ENCODE data around the gene ANKRD12.

Gene ANKRD12

DNA sequence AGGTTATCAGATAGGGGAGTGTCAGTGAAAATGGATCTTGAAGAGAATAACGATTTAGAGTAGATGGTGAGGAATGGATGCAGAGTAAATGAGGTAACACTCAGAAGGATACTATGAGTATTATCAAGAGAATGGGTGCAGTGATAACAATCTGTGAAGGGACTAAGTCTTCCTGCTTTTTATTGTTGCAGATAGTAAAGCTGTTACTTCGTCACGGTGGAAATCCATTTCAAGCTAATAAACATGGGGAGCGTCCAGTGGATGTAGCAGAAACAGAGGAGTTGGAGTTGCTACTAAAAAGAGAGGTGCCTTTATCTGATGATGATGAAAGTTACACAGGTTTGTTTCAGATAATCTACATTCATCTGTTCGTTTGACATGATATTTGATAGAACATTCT lies 85.1 kb downstream of the ANKRD12 start:
- Histone ChIP-seq H3K36me3 (ENCODE audit: control insufficient read depth, insufficient read depth, low read length) (peaks cover 2% of the 10 kb centered on the region), H3K4me3 (replicated peaks; ENCODE audit: low read depth, low read length) (no peak overlapping the region), H3K27me3 (replicated peaks; ENCODE audit: control insufficient read depth, insufficient read depth, low read length) (no peaks in the 10 kb centered on the region)
- DNase-seq (ENCODE audit: extremely low read depth, insufficient read length): no peak
- TF ChIP-seq CTCF (IDR thresholded peaks at IDR 0.05; ENCODE audit: insufficient read depth, low read length, poor library complexity, severe bottlenecking): no peak

DNA sequence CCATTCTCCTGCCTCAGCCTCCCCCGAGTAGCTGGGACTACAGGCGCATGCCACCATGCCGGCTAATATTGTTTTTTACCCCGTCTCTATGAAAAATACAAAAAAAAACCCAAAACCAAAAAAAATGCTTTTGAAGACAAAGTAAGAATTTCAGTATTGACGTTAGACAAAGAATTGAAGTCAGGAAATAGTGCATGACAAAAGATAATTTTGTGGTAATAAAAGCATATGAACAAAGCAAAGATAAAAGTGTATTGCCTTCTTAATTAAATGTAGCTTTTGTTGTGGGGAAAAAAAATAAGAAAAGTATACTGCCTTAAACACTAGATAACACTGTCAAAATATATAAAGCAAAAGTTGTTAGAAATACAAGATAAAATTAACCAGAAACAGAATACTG lies 86.8 kb downstream of the ANKRD12 start:
- no peak overlapping the region for H3K4me3 ChIP-seq (replicated peaks; ENCODE audit: low read depth, low read length)
- no peak for TF ChIP-seq CTCF (IDR thresholded peaks at IDR 0.05; ENCODE audit: insufficient read depth, low read length, poor library complexity, severe bottlenecking)
- H3K27me3 ChIP-seq (replicated peaks; ENCODE audit: control insufficient read depth, insufficient read depth, low read length): no peaks in the 10 kb centered on the region
- H3K36me3 ChIP-seq (ENCODE audit: control insufficient read depth, insufficient read depth, low read length): peaks cover 2% of the 10 kb centered on the region
- no peak for DNase-seq (ENCODE audit: extremely low read depth, insufficient read length)

DNA sequence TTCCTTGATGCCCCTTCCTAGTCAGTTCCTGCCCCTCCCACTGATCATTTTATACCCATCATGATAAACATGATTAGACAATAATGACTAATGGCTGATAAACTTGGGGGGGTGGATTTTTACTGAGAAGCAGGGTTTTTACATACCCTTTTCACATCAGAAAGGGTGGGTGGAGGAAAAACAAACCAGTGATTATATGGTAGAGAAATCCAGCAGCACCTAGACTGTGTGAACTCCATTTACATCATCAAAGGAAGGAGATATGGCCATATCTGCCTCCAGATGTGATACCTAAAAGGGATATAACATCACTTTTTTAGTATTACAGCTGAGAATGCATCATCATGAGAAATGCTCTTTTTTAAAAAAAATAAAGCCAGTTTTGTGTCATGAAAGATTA lies 89.9 kb downstream of the ANKRD12 start:
- TF ChIP-seq CTCF (IDR thresholded peaks at IDR 0.05; ENCODE audit: insufficient read depth, low read length, poor library complexity, severe bottlenecking): no peak
- H3K4me3 ChIP-seq (replicated peaks; ENCODE audit: low read depth, low read length): no peak overlapping the region
- H3K36me3 ChIP-seq (ENCODE audit: control insufficient read depth, insufficient read depth, low read length): peaks cover 2% of the 10 kb centered on the region; the same call in 1 of the 2 replicates
- no peak for DNase-seq (ENCODE audit: extremely low read depth, insufficient read length)
- no peaks in the 10 kb centered on the region for H3K27me3 ChIP-seq (replicated peaks; ENCODE audit: control insufficient read depth, insufficient read depth, low read length)

DNA sequence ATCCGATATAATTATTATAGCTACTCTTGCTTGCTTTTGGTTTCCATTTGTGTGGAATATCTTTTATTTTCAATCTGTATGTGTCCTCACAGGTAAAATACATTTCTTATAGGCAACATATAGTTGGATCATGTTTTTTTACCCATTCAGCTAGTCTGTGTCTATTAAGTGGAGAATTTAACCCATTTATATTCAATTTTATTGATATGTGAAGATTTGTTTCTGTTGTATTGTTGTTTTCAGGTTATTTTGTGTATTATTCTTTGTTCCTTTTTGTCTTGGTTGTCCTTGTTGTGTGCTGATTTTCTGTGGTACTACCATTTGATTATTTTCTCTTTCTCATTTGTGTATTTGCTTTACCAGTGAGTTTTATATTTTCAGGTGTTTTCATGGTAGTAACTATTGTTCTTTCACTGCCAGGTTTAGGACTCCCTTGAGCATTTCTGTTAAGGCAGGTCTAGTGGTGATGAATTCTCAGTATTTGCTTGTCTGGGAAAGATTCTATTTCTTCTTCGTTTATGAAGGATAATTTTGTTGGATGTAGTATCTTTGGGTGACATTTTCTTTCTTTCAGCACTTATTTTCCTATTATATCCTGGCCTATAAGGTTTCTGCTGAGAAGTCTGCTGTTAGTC lies 95.4 kb downstream of the ANKRD12 start:
- Histone ChIP-seq H3K4me3 (replicated peaks; ENCODE audit: low read depth, low read length) (no peak overlapping the region), H3K27me3 (replicated peaks; ENCODE audit: control insufficient read depth, insufficient read depth, low read length) (no peaks in the 10 kb centered on the region), H3K36me3 (ENCODE audit: control insufficient read depth, insufficient read depth, low read length) (peaks cover 9% of the 10 kb centered on the region)
- DNase-seq (ENCODE audit: extremely low read depth, insufficient read length): no peak
- TF ChIP-seq CTCF (IDR thresholded peaks at IDR 0.05; ENCODE audit: insufficient read depth, low read length, poor library complexity, severe bottlenecking): no peak

DNA sequence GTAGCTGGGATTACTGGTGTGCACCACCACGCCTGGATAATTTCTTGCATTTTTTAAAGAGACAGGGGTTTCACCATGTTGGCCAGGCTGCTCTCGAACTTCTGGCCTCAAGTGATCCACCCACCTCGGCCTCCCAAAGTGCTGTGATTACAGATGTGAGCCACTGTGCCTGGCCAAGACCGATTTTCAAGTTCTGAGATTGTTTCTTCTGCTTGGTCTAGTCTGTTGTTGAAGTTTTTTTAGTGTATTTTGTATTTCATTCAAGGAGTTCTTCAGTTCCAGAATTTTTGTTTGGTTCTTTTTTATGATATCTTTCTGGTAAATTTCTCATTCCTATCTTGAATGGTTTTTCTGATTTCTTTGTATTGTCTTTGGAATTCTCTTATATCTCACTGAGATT lies 96.4 kb downstream of the ANKRD12 start:
- no peak for DNase-seq (ENCODE audit: extremely low read depth, insufficient read length)
- no peaks in the 10 kb centered on the region for H3K27me3 ChIP-seq (replicated peaks; ENCODE audit: control insufficient read depth, insufficient read depth, low read length)
- TF ChIP-seq CTCF (IDR thresholded peaks at IDR 0.05; ENCODE audit: insufficient read depth, low read length, poor library complexity, severe bottlenecking): no peak
- peaks cover 9% of the 10 kb centered on the region for H3K36me3 ChIP-seq (ENCODE audit: control insufficient read depth, insufficient read depth, low read length)
- H3K4me3 ChIP-seq (replicated peaks; ENCODE audit: low read depth, low read length): no peak overlapping the region
